Right lobe of liver (tissue), 6 donors: ENCODE results near the gene SLC25A23. TPM values are rescaled to one million over a fixed set of nuclear protein-coding genes. Genes with fewer than 3 reads are reported as not detected.

ENCODE experiments used
- ATAC-seq, 4 donors: fragments of 200-7000 bp; cut with Tn5 transposase; one replicate each; pipeline ENCODE4 v1.9.1; 2020; ENCODE audit warnings: mild to moderate bottlenecking in 4 of 4, moderate library complexity in 4 of 4
- DNase-seq, 3 donors: peaks; one replicate each; pipeline ENCODE4 v3.0.0-alpha.2; 2020
- H3K27ac ChIP-seq, 3 donors: fragments of 200-600 bp; one replicate each; pipeline ENCODE4 v1.8.0; 2022
- H3K27me3 ChIP-seq, 2 donors: fragments of 200-600 bp; one replicate each; pipeline ENCODE4 v1.8.0; 2022
- H3K36me3 ChIP-seq, 4 donors: fragments of 200-600 bp; sonication (generic) in 1 of 4; one replicate each; pipeline versions ENCODE4 v1.5.1 to v1.8.0; 2017 to 2022; ENCODE audit warnings: control low read depth in 1 of 4
- H3K4me1 ChIP-seq, 4 donors: fragments of 200-600 bp; sonication (generic) in 1 of 4; one replicate each; pipeline versions ENCODE4 v1.5.1 to v1.8.0; 2017 to 2022; ENCODE audit warnings: control low read depth in 1 of 4
- H3K4me3 ChIP-seq, 3 donors: fragments of 200-600 bp; one replicate each; pipeline ENCODE4 v1.8.0; 2022
- H3K9me3 ChIP-seq, 4 donors: fragments of 200-600 bp; sonication (generic) in 1 of 4; one replicate each; pipeline versions ENCODE4 v1.5.1 to v1.8.0; 2017 to 2022; ENCODE audit warnings: control low read depth in 1 of 4
- POLR2A ChIP-seq: fragments of 450-650 bp; IDR thresholded peaks from one replicate; pipeline ENCODE4 v1.6.1; 2017; ENCODE audit warnings: antibody characterized with exemption, mild to moderate bottlenecking
- WGBS: methylation state at CpG from one replicate; pipeline ENCODE4 v1.1.6; 2018; ENCODE audit warnings: low coverage, low lambda C conversion rate; ENCODE audit not compliant: insufficient coverage; ENCODE audit errors: missing lambda C conversion rate; 5-methylcytosine and 5-hydroxymethylcytosine counted together
- intact Hi-C, 2 donors: fragments of 100-400 bp; cut with DNase I; formaldehyde crosslinking; loops; one replicate each; pipeline versions ENCODE4 v1.11.2 to v1.14.1; 2022
- total RNA-seq, 6 experiments: library from RNA; depleted of rRNA in 2 of 6; stranded (reverse); fragments of >200 nt in 2 of 6; fragmentation: NEBNext Ultra II Directional in 3 of 6; extraction: Animal tissue kit (Norgen Biotek cat#: 25700) in 3 of 6; gene quantifications; one replicate each; pipeline versions ENCODE4 v1.1.0 to v1.2.4, GENCODE V29; 2016 to 2023
- TF ChIP-seq, protein P1 (sequence below), 4 donors: fragments of 200-600 bp in 3 of 4; fragments of 450-650 bp in 1 of 4; IDR thresholded peaks; one replicate each; pipeline versions ENCODE4 v1.5.1 to v1.8.0; 2016 to 2022; ENCODE audit warnings: antibody characterized with exemption in 4 of 4, mild to moderate bottlenecking in 2 of 4
- donor health status: DM: no; HTN: yes; CAD: no.
- donor health status: DM: no; HTN: no; CAD: no.
- donor health status: DM: no; HTN: no; CAD: no.
- donor health status: DM: no; HTN: yes; CAD: no.
- donor health status: DM: no; HTN: yes; CAD: no.

Gene SLC25A23
- total RNA-seq, 6 experiments from 2014 or later: 23.3 to 50.0 (median 30.0) TPM

DNA sequence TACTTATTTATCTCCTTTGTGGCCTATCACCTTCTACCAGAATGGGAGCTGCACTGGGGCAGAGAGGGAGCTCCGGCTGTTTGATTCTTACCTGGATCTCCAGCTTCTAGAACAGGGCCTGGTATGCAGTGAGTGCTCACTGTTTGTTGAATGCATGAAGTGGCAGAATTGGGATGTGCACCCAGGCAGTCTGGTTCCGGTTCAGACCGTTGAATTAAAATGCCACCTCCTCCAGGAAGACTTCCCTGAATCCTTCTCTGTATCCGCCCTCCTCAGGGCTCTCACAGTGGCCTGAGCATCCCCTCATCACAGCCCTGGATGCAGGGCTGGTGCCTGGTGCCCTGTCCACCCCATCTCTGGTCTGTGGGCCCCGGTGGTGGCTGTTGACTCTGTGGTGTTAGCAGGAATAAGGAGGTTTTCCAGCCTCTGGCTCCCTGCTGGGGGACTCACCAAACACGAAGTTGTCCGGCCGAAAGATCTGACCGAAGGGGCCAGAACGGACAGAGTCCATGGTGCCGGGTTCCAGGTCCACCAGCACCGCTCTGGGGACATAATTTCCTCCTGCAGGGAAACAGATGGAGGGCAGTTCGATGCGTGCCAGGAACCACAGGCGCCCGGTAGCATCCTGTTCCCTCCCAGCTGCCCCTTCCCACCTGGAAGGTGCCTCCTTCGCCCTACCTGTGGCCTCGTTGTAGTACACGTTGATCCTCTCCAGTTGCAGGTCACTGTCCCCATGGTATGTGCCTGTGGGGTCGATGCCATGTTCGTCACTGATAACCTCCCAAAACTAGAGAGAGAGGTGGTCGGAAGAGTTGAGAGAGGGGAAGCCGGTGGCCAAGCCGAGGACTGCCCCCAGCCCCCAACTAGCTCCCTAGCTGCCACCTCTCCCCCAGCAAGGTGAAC, 41.5 kb upstream of the SLC25A23 start:
- Histone ChIP-seq H3K27me3 (peaks cover 0 to 11% of the 10 kb centered on the region in 2 donors), H3K4me1 (peaks cover 0 to 9% (median 0%) of the 10 kb centered on the region in 4 donors), H3K36me3 (no peaks in the 10 kb centered on the region), H3K9me3 (no peaks in the 10 kb centered on the region), H3K27ac (no peak overlapping the region), H3K4me3 (no peak overlapping the region)
- DNase-seq: no peak
- WGBS: 39% methylated on average over 11 of the region's 24 CpGs
- intact Hi-C loops: no loop called here
- TF ChIP-seq, protein P1, sequence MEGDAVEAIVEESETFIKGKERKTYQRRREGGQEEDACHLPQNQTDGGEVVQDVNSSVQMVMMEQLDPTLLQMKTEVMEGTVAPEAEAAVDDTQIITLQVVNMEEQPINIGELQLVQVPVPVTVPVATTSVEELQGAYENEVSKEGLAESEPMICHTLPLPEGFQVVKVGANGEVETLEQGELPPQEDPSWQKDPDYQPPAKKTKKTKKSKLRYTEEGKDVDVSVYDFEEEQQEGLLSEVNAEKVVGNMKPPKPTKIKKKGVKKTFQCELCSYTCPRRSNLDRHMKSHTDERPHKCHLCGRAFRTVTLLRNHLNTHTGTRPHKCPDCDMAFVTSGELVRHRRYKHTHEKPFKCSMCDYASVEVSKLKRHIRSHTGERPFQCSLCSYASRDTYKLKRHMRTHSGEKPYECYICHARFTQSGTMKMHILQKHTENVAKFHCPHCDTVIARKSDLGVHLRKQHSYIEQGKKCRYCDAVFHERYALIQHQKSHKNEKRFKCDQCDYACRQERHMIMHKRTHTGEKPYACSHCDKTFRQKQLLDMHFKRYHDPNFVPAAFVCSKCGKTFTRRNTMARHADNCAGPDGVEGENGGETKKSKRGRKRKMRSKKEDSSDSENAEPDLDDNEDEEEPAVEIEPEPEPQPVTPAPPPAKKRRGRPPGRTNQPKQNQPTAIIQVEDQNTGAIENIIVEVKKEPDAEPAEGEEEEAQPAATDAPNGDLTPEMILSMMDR (IDR thresholded peaks at IDR 0.05): no peak
- TF ChIP-seq POLR2A: no peak
- no peak for ATAC-seq

GRCh38 chr19:6499052-6499790, 39.6 kb upstream of the SLC25A23 start:
- 72% methylated on average over 8 of the region's 17 CpGs for whole genome bisulfite sequencing
- H3K4me1 ChIP-seq: peaks cover 0 to 9% (median 0%) of the 10 kb centered on the region in 4 donors
- ATAC-seq (no peak), DNase-seq (no peak)
- no peak overlapping the region for H3K4me3 ChIP-seq
- no peaks in the 10 kb centered on the region for H3K36me3 ChIP-seq
- H3K27ac ChIP-seq: no peak overlapping the region
- TF ChIP-seq POLR2A: no peak
- TF ChIP-seq, protein P1 (IDR thresholded peaks at IDR 0.05): no peak
- H3K27me3 ChIP-seq: peaks cover 0 to 11% of the 10 kb centered on the region in 2 donors
- intact Hi-C loops: no loop called here
- H3K9me3 ChIP-seq: no peaks in the 10 kb centered on the region

DNA sequence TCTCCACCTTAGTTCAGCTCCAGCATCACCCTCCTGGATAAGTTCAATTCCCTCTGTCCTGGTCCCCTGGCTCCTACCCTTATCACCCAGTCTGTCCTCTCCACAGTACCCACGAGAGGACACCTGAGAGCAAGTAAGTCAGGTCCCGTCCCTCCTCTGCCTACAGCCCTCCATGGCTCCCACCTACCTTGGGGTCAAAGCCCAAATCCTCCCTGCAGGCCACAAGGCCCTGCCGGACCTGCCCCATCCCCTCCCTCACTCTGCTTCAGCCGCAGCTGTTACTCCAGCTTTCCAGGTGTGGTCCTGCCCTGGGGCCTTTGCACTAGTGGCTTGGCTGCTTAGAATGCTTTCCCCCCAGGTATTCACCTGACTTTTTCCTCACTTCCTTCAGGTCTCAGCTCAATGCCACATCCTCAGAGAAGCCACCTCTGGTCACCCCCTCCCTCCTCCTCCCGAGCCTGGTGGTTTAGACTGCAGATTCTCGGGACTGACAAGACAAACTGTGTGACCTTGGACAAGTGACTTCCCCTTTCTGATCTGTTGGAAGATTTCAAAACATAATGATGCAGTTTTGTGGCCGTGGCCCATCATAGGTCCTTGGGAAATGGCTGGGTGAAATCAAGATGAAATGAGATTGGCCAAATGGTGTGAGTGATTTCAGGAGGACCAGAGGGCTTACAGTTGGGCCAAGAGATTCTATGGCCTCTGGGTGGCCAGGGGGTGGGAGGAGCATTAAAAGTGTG, 38.9 kb upstream of the SLC25A23 start:
- DNase-seq (no peak), ATAC-seq (no peak)
- Histone ChIP-seq H3K9me3 (no peaks in the 10 kb centered on the region), H3K27ac (no peak overlapping the region), H3K4me3 (no peak overlapping the region), H3K4me1 (peaks cover 0 to 9% (median 0%) of the 10 kb centered on the region in 4 donors), H3K36me3 (no peaks in the 10 kb centered on the region), H3K27me3 (peaks cover 0 to 11% of the 10 kb centered on the region in 2 donors)
- TF ChIP-seq, protein P1 (IDR thresholded peaks at IDR 0.05): no peak
- no peak for TF ChIP-seq POLR2A
- intact Hi-C loops: no loop called here
- WGBS: 77% methylated on average over 7 of the region's 7 CpGs

GRCh38 chr19:6495947-6496346, 36.4 kb upstream of the SLC25A23 start:
- no peaks in the 10 kb centered on the region for H3K36me3 ChIP-seq
- no peaks in the 10 kb centered on the region for H3K9me3 ChIP-seq
- no peak for TF ChIP-seq POLR2A
- TF ChIP-seq, protein P1 (IDR thresholded peaks at IDR 0.05): no peak
- no peak overlapping the region for H3K4me3 ChIP-seq
- DNase-seq (no peak), ATAC-seq (no peak)
- no peaks in the 10 kb centered on the region for H3K4me1 ChIP-seq
- no peak overlapping the region for H3K27ac ChIP-seq
- WGBS: 90% methylated on average over 2 of the region's 19 CpGs
- H3K27me3 ChIP-seq: no peaks in the 10 kb centered on the region
- intact Hi-C loops: no loop called here
